Measurements from ENCODE around the gene TCEAL1.
"Not testable (repeated sequence)": the region's sequence is repeated elsewhere in the genome, so short reads cannot be mapped to it uniquely, and the experiment has no call there.

Gene TCEAL1

GRCh38 chrX:103637604-103638338 lies 9.0 kb downstream of the TCEAL1 start:
- no peak for DNase-seq

DNA sequence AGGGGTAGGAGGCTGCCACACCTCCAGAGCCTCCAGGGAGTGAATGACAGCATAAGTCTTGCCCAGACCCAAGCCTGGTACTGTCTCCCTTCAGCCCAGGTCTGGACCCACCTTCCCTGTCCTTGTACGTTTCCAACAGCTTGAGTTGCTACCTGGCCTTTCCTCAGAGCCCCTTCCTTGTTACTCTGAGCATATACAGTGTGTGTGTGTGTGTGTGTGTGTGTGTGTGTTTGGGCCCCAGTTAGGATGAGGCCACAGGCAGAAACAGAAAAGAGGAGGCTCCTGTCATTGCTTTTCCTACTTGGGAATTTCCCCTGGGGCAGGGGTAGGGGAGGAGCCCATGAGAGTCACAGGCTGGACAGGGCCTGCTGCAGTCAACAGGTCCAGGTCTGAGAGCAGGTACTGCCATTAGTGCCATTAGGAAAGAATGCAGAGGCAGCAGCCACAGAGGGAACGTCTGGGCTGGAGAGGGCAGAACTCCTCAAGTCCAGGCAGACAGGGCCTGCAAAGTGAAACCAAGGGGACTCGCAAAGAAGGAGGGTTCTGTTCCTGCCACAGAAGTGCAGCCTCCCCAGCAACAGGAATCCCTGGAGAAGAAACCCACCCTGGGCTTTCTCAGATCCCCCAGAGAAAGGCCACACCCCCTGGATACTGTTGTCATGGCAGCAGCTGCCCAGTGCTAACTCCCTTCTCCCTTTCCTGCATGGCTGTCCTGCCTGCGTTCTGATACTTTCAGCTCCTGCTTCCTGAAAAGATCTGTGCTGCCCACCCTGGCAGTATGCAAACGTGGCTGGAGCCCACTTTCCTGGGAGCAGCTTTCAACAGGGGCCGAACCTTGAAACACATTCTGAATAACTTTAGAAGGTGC lies 9.9 kb downstream of the TCEAL1 start:
- not testable (repeated sequence) for DNase-seq

DNA sequence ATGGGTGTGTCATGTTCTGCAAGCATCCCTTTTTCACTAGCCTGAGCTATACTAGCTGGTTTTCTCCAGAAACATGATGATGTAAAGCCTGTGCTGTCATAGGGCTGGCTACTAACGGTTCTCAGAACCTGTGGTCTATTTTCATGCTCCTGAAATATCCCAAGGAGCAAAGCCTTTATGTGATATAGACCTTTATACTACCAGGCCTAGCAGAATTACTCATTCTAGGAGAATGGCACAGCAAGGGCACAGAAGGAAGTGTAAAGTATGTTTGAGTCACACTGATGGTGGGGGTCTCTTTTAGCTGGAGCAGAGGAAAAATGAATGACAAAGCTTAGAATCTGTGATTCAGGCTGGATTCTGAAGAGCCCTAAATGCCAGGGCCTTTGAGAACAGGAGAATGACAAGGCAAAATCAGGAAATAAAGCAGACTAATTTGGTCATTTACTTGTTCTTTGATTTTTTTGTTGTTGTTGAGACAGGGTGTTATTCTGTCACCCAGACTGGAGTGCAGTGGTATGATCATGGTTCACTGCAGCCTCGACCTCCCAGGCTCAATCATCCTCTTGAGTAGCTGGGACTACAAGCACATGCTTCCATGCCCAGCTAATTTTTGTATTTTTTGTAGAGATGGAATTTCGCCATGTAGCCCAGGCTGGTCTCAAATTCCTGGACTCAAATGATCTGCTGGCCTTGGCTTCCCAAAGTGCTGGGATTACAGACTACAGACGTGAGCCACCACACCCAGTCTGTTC lies 11.8 kb downstream of the TCEAL1 start:
- DNase-seq: no peak

- no peak for DNase-seq
Observed at GRCh38 chrX:103644125-103644524, 15.3 kb downstream of the TCEAL1 start.

- DNase-seq: no peak
Observed at GRCh38 chrX:103647630-103648029, 18.9 kb downstream of the TCEAL1 start.

DNA sequence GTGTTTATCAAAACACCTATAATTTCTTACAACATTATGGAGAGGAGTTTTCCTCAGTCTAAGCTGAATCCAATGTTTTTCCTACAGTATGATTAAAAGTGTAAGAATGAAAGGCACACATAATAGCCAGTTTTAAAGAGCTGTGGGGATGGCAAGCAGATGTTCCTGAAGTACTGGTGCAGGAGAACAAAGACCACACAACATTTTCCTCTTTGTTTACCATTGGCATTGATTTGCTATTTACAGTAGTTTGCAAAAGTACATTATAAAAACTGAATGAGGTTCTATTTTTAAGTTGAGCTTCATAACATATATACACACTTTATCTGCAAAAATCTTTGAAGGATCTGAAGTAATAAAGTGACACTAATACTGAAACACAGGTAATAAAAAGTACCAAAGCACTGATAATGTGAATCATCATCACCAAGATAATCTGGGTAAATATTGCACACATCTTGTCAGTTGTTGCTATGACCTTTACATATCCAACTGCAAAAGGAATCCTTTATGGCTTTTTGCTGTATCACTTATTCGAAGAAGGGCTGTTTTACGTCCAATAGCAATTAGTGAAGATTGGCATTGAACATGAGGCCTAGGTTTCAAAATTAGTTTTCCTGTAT lies 22.5 kb downstream of the TCEAL1 start:
- no peak for DNase-seq

DNA sequence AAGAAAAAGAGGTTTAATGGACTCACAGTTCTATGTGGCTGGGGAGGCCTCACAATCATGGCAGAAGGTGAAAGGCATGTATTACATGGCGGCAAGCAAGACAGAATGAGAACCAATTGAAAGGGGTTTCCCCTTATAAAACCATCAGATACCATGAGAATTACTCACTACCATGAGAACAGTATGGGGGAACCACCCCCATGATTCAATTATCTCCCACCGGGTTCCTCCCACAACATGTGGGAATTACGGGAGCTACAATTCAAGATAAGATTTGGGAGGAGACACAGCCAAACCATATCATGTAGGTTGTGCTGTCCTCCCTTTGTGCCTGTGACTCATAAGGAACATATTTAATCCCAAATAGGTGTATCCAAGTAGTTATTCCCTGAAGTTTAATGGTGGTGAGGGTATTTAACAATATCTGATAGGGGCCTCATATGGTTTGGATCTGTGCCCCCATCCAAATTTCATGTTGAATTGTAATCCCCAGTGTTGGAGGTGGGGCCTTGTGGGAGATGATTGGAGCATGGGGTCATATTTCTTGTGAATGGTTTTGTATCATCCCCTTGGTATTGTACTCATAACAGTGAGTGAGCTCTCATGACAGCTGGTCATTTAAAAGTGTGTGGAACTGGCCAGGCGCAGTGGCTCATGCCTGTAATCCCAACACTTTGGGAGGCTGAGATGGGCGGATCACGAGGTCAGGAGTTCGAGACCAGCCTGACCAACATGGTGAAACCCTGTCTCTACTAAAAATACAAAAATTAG lies 26.6 kb downstream of the TCEAL1 start:
- not testable (repeated sequence) for DNase-seq

GRCh38 chrX:103656617-103657016 lies 27.8 kb downstream of the TCEAL1 start:
- no peak for DNase-seq

- DNase-seq: not testable (repeated sequence)
Observed at GRCh38 chrX:103657066-103657465, 28.3 kb downstream of the TCEAL1 start.

DNA sequence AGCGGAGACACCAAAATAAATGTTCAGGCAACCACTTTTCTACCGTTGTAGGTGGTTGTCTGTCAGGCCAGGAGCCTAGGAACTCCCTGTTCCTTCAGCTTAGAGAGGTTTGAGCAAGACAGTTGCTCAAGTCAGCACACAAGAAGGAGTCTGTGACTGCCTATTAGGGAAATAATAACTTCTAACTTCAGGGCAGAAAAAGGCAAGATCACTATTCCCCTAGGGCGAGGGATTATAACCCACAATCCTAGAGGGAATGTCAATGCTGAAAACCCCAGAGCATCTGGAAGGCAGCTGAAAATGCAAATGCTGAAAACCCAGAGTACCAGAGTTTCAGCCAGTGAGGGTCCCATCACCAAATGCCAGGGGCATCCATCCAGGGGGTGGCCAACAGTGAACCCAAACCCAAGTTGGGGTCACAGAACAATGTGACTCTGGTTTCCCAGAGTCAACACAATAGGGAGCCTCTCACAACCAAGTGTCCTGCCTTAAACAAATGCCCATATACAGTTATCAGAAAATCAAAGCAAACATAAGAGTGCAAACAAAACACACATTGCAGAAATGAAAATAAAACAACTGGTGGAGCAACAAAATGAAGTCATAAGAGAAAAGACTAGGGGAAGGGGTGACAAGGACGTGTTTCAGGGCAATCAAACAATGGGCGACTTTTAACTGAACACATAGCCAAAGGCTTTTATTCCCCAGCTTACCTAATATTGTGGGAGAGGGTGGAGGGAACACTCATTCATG lies 30.1 kb downstream of the TCEAL1 start:
- DNase-seq: no peak

- not testable (repeated sequence) for DNase-seq
Observed at GRCh38 chrX:103659460-103659859, 30.7 kb downstream of the TCEAL1 start.

DNA sequence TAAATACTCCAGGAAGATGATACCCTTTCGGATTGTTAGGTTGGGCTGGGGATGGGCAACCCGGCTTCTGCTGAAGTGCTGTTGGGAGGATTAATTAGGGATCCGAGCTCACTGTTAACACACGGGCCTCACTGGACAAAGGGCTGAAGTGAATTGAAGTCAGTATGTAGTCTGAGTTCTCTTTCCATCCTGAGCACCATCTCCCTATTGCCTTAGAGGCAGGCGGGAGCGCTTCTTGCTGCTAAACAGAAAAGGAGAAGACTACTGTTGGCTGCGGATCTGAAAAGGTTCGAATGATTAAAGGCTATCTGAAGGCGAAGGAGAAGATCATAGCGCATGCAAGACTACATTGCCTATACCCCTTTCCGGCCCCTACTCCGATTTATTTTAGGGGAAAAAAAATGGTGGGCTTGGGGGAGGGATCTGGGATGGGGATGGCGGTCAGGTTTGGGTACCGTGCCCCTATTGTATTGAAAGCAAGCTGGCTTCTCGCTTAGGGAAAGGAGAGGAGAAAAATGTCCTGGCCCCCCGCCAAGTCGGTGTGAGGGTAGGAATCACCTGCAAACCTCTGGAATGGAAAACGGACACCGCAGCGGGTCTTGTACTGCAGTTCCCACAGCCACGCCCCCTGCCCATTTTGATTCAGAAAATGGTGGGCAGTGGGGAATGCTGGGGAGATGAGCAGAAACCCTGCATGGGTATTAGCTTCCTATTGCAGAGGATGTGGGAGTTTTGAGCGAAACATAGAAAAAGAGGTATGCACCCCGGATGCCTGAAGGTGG lies 35.4 kb downstream of the TCEAL1 start:
- DNase-seq: no peak

DNA sequence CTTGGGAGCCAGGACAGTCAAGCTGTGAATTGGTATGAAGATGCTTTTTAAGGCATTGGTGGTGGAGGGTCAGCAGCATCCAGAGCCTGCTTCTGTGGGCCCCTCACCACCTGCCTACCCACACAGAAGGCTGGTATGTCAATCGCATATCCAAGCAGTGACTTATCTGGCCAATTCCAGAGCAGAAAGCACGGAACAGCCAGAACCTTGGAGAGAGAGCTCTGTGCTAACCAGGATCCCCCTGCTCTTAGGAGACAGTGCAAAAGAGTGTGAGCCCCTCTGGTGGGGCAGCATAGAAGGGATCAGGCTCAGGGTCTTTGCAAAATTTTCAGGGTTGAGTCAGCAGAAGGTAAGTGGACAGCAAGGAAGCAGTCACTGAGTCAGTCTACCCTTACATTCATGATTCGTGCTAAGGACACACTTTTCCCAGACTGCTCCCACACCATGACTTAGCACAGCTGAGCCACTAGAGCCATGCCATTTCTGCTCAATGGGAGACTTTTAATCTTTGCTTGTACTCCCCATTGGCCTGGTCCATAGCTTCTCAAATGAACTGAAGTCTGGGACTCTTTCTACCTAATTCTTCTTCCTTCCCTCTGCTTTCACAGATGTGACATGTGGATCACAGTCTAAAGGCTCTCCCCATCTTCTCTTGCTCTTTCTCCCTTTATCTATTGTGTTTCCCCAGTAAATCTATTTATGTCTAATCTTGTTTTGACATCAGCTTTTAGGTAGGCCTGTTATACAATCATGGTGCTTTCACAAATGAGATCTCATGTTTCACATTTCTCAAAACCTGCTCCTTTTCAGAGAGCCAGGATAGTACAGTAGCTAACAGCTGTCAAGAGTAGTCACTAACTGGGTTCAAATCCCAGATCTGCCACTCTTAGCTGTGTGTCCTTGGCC lies 37.7 kb downstream of the TCEAL1 start:
- no peak for DNase-seq

- no peak for DNase-seq
Observed at GRCh38 chrX:103669745-103670144, 41.0 kb downstream of the TCEAL1 start.

DNA sequence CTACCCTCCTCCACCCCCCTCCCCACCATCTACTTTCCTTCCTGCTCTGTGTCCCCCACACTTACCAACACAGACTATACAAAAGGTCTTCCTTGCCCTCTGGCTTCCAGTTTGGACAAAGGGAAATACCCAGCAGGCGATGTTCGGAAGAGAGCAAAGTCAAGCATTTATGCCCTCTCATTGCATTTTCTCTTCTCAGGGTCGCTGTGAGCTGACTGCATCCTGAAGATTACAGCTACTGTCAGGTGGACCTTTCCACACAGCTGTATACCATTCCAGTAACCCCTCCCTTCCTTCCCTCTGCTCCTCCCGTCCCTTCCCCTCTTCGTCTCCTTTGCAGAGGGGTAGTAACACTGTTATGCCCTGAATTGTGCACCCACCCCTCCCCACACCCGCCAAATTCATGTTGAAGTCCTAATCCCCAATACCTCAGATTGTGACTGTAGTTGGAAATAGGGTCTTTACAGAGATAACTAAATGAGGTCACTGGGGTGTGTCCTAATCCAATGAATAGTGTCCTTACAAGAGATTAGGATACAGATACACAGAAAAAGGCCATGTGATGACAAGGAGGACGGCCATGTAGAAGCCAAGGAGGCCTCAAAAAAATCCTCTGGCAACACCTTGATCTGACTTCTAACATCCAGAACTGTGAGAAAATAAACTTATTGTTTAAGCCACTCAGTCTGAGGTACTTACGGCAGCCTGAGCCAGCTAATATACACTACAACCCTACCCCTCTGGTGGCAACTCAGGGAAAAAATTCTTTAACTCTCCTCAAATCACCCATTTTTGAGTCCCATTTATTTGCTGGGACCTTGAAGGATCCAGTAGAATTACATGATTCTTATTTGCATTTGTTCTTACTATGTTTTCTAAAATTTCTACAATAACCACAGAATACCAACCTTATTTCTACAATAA lies 46.0 kb downstream of the TCEAL1 start:
- DNase-seq: no peak

- DNase-seq: no peak
Observed at GRCh38 chrX:103678199-103678993, 49.6 kb downstream of the TCEAL1 start.
